Mesothelial cell of epicardium (in vitro differentiated cells): ENCODE results near the gene SLPI. TPM values are rescaled to one million over a fixed set of nuclear protein-coding genes. Genes with fewer than 3 reads are reported as not detected.
A peak's percentile ranks its signal among the peaks of the same experiment; 100 is the strongest.

Experiments used
- DNase-seq, 2 experiments: peaks; one replicate each; pipeline ENCODE4 v3.0.0; 2021; ENCODE audit warnings: low spot score in 2 of 2; ENCODE audit not compliant: unreplicated experiment in 2 of 2
- H3K27ac Mint-ChIP-seq: 2 replicates; pipeline ENCODE4 v1.8.0; 2021; ENCODE audit warnings: mixed read lengths
- H3K27me3 Mint-ChIP-seq: 2 replicates; pipeline ENCODE4 v1.8.0; 2021; ENCODE audit warnings: low read depth, mixed read lengths
- H3K36me3 Mint-ChIP-seq: 2 replicates; pipeline ENCODE4 v1.8.0; 2021; ENCODE audit warnings: mixed read lengths
- H3K4me1 Mint-ChIP-seq: 2 replicates; pipeline ENCODE4 v1.8.0; 2021; ENCODE audit warnings: mixed read lengths
- H3K4me3 Mint-ChIP-seq: 2 replicates; pipeline ENCODE4 v1.8.0; 2021; ENCODE audit warnings: mild to moderate bottlenecking, moderate library complexity, mixed read lengths
- H3K9me3 Mint-ChIP-seq: 2 replicates; pipeline ENCODE4 v1.8.0; 2021; ENCODE audit warnings: mixed read lengths
- total RNA-seq: library from RNA; stranded (reverse); gene quantifications from 3 replicates; pipeline ENCODE4 v1.2.1, GENCODE V29; 2021
- TF ChIP-seq, protein P1 (sequence below): fragments of 200-600 bp; sonication (generic); IDR thresholded peaks from one replicate; pipeline ENCODE4 v1.5.0; 2021; ENCODE audit warnings: antibody characterized with exemption; ENCODE audit not compliant: unreplicated experiment

Gene SLPI
- total RNA-seq, 1 donor from 2014 or later, result not detected

DNA sequence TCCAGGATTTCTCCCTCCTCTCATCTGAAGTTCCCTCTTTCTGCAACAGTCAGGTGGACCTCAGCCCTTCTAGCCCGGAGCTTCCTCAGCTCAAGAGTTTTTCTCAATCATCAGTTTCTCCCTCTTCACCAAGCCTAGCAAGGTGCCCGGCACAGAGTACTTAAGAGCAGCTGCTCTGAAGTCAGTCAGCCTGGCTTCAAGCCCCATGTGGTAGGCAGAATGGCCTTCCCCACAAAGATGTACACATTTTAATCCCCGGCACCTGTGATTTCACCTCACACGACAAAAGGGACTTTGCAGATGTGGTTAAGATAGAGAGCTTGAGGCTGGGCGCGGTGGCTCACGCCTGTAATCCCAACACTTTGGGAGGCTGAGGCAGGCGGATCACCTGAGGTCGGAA, 37.2 kb upstream of the SLPI start:
- H3K27me3 Mint-ChIP-seq, result peaks cover 48% of the 10 kb centered on the region
- no peaks in the 10 kb centered on the region for H3K4me1 Mint-ChIP-seq
- no peaks in the 10 kb centered on the region for H3K36me3 Mint-ChIP-seq
- H3K27ac Mint-ChIP-seq, result no peak overlapping the region
- TF ChIP-seq, protein P1, sequence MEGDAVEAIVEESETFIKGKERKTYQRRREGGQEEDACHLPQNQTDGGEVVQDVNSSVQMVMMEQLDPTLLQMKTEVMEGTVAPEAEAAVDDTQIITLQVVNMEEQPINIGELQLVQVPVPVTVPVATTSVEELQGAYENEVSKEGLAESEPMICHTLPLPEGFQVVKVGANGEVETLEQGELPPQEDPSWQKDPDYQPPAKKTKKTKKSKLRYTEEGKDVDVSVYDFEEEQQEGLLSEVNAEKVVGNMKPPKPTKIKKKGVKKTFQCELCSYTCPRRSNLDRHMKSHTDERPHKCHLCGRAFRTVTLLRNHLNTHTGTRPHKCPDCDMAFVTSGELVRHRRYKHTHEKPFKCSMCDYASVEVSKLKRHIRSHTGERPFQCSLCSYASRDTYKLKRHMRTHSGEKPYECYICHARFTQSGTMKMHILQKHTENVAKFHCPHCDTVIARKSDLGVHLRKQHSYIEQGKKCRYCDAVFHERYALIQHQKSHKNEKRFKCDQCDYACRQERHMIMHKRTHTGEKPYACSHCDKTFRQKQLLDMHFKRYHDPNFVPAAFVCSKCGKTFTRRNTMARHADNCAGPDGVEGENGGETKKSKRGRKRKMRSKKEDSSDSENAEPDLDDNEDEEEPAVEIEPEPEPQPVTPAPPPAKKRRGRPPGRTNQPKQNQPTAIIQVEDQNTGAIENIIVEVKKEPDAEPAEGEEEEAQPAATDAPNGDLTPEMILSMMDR, result no peak
- no peak overlapping the region for H3K4me3 Mint-ChIP-seq
- DNase-seq, result no peak
- H3K9me3 Mint-ChIP-seq, result no peaks in the 10 kb centered on the region

DNA sequence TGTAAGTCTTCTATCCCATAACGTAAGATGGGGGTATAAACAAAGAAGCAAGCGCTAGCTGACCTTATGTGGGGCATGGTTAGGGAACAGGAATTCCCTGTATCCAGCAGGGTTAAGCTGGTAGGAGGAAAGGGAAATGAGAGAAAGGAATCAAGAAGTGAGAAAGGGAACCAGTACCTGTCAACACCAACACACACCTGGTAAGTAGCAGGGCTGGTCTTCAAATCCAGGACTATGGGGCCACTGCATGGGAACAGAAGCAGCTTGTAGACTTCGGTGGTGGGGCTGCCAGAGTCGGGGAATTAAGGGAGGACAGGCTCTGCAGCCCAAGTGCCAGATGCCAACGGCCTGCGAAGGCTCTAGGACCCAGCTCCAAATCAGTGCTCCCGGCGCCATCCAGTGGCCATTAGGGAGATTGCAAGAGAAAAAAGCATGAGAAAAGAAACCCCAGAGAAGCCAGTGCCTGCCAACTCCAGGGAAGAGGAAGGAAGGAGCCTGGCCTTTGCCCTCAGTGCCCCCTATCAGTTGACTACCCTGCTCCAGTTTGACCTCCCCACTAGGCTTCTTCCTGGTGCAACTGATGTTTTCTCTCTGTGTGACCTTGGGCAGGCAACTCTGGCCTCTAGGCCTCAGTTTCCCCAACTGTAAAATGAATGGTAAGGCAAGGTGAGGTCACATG, 36.5 kb upstream of the SLPI start:
- H3K27ac Mint-ChIP-seq, result no peak overlapping the region

DNA sequence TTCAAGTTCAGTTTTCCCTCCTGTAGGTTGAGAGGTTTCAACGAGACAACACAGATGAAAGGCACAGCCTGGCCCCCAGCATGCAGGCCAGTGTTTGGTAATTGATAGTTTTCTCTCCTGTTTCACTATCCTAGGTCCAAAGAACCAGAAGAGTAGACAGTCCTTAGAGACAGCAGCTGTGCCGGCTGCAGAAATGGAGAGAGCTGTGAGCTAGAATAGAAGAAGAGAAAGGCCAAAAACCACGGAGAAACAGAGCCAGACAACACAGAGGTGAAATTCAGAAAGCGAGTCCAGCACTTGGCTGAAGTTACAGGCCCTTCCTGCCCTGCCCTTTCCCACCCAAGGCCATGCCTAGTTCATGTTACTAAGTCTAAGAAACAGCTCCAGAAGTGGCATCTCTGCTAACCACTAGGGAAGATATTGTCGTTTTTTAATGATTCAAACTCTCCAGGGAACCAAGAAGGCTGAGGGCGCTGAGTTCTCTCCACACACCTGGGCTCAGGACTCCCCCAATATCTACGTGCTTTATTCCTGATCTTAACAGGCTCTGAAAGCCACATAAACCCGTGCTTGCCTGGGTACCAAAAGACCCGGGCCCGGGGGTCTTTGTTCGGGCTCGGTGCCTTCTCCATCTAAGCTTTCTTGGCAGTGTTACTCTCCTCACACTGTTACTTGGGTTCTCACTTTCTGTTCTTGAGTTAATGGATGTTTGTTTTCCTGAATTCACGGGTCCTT, 35.7 kb upstream of the SLPI start:
- Mint-ChIP-seq H3K4me1 (no peaks in the 10 kb centered on the region), H3K27me3 (peaks cover 47% of the 10 kb centered on the region), H3K27ac (no peak overlapping the region), H3K4me3 (no peak overlapping the region), H3K36me3 (no peaks in the 10 kb centered on the region), H3K9me3 (no peaks in the 10 kb centered on the region)
- no peak for DNase-seq
- TF ChIP-seq, protein P1, result no peak

More for the DNA sequence above, 36.5 kb upstream of the SLPI start:
- no peak overlapping the region for H3K4me3 Mint-ChIP-seq
- H3K27me3 Mint-ChIP-seq, result peaks cover 45% of the 10 kb centered on the region
- peak; percentile 52 to 82 for DNase-seq
- no peaks in the 10 kb centered on the region for H3K4me1 Mint-ChIP-seq
- no peaks in the 10 kb centered on the region for H3K9me3 Mint-ChIP-seq
- TF ChIP-seq, protein P1, result peak; percentile 89
- no peaks in the 10 kb centered on the region for H3K36me3 Mint-ChIP-seq

DNA sequence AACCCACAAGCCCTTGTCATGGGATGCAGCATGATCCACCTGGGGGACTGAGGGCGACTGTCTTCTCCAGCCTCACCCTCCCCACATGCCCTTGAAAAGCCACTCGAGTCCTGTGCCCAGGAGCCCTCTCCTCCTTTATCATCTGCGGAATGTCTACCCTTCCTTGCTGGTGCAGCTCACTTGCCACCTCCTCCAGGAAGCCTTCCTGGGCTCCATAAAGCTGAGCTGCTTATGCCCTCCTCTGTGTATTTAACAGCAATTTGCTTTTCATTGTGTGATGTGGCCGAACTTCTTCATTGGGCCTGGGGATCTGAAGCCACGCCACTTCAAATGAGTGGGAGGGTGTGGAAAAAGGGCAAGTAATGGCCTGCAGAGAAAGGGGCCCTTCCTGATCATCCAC, 34.5 kb upstream of the SLPI start:
- Mint-ChIP-seq H3K4me1 (no peaks in the 10 kb centered on the region), H3K27me3 (peaks cover 52% of the 10 kb centered on the region), H3K9me3 (no peaks in the 10 kb centered on the region), H3K27ac (no peak overlapping the region), H3K4me3 (no peak overlapping the region), H3K36me3 (no peaks in the 10 kb centered on the region)
- no peak for DNase-seq
- TF ChIP-seq, protein P1, result no peak

DNA sequence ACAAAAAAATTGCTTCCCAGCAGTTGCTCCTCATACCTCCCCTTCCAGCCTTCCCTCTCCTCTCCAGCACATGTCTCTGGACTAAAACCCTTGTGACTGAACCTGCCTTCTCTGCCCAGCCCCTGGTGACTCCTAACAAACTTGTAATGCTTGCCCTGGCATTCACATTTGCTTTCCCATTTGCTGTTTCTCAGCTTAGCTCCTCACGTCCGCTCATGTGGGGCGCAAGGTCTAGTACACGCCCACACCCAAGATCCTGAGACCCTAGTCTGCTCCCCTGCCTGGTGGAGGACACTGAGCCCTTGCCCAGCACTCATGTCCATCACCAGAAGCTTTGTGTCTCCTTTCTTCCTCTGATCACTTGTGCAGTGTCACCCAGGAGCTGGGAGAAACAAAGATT, 34.0 kb upstream of the SLPI start:
- no peak overlapping the region for H3K4me3 Mint-ChIP-seq
- H3K27me3 Mint-ChIP-seq, result peaks cover 52% of the 10 kb centered on the region
- no peaks in the 10 kb centered on the region for H3K4me1 Mint-ChIP-seq
- TF ChIP-seq, protein P1, result no peak
- H3K9me3 Mint-ChIP-seq, result no peaks in the 10 kb centered on the region
- no peak for DNase-seq
- H3K27ac Mint-ChIP-seq, result no peak overlapping the region
- no peaks in the 10 kb centered on the region for H3K36me3 Mint-ChIP-seq
